GM12872 (cell line): ENCODE data around the gene APOBEC3G.

Source experiments
- CTCF ChIP-seq: IDR thresholded peaks from 3 replicates; pipeline ENCODE4 v1.5.1; 2011; ENCODE audit warnings: low read depth, mild to moderate bottlenecking, low read length, moderate library complexity; ENCODE audit not compliant: insufficient read depth

The APOBEC3G gene

GRCh38 chr22:39081016-39081415 lies 3.9 kb downstream of the APOBEC3G start:
- no peak for TF ChIP-seq CTCF

- no peak for TF ChIP-seq CTCF
Measured at GRCh38 chr22:39081598-39081997, 4.5 kb downstream of the APOBEC3G start.

GRCh38 chr22:39083212-39084165 lies 6.4 kb downstream of the APOBEC3G start:
- no peak for TF ChIP-seq CTCF

- no peak for TF ChIP-seq CTCF
Measured at GRCh38 chr22:39084666-39085065, 7.6 kb downstream of the APOBEC3G start.

GRCh38 chr22:39087098-39087497 lies 10.0 kb downstream of the APOBEC3G start:
- TF ChIP-seq CTCF, result no peak

GRCh38 chr22:39087881-39088684 lies 11.0 kb downstream of the APOBEC3G start:
- TF ChIP-seq CTCF, result no peak

- TF ChIP-seq CTCF, result no peak
Measured at GRCh38 chr22:39088685-39089032, 11.6 kb downstream of the APOBEC3G start.
